Lung (tissue), 12 donors: Measurements from ENCODE around the gene CD7. TPM values are rescaled to one million over a fixed set of nuclear protein-coding genes. Genes with fewer than 3 reads are reported as not detected.

Experiments
- ATAC-seq: fragments of 200-7000 bp; cut with Tn5 transposase; one replicate; pipeline ENCODE4 v1.9.1; 2020; ENCODE audit warnings: moderate number of reproducible peaks; ENCODE audit not compliant: insufficient read depth, low FRiP score
- DNase-seq, 3 donors: peaks; one replicate each; pipeline ENCODE4 v3.0.0-alpha.2; 2013 to 2017
- H3K27ac ChIP-seq, 2 donors: one replicate each; pipeline ENCODE4 v1.5.1; 2013; ENCODE audit warnings: mild to moderate bottlenecking in 2 of 2, moderate library complexity in 2 of 2, control low read depth in 1 of 2, inconsistent platforms in 1 of 2, low read depth in 1 of 2, low read length in 1 of 2
- H3K27me3 ChIP-seq, 3 donors: one replicate each; pipeline ENCODE4 v1.5.1; 2013; ENCODE audit warnings: low read length in 2 of 3; ENCODE audit not compliant: control insufficient read depth in 3 of 3, insufficient read depth in 3 of 3
- H3K36me3 ChIP-seq, 4 donors: one replicate each; pipeline ENCODE4 v1.5.1; 2013; ENCODE audit warnings: low read length in 4 of 4, mild to moderate bottlenecking in 1 of 4, moderate library complexity in 1 of 4; ENCODE audit not compliant: control insufficient read depth in 4 of 4, insufficient read depth in 4 of 4
- H3K4me1 ChIP-seq, 5 donors: one replicate each; pipeline ENCODE4 v1.5.1; 2013; ENCODE audit warnings: low read length in 5 of 5, mild to moderate bottlenecking in 2 of 5, moderate library complexity in 1 of 5; ENCODE audit not compliant: control insufficient read depth in 5 of 5, insufficient read depth in 5 of 5
- H3K4me3 ChIP-seq: one replicate; pipeline ENCODE4 v1.5.1; 2013; ENCODE audit warnings: mild to moderate bottlenecking, control low read depth, moderate library complexity
- H3K9ac ChIP-seq, 2 donors: one replicate each; pipeline ENCODE4 v1.5.1; 2013; ENCODE audit warnings: low read length in 2 of 2, control low read depth in 1 of 2; ENCODE audit not compliant: insufficient read depth in 1 of 2
- H3K9me3 ChIP-seq, 4 donors: one replicate each; pipeline ENCODE4 v1.5.1; 2013; ENCODE audit warnings: low read length in 3 of 4, mild to moderate bottlenecking in 1 of 4, moderate library complexity in 1 of 4; ENCODE audit not compliant: control insufficient read depth in 4 of 4, insufficient read depth in 3 of 4
- CTCF ChIP-seq: IDR thresholded peaks from 2 replicates; pipeline ENCODE4 v1.5.1; 2012; ENCODE audit warnings: mild to moderate bottlenecking; ENCODE audit errors: control extremely low read depth, extremely low read depth
- WGBS, 2 donors: extraction: QIAGEN DNeasy Blood & Tissue Kit; methylation state at CpG; one replicate each; pipeline ENCODE4 v1.1.7; 2013; 5-methylcytosine and 5-hydroxymethylcytosine counted together
- polyA plus RNA-seq, 2 donors: library from polyadenylated mRNA; stranded (reverse); fragments of 200-250 nt; gene quantifications; one replicate each; pipeline ENCODE4 v1.2.1, GENCODE V29; 2013
- total RNA-seq, 2 donors: library from RNA; depleted of rRNA in 1 of 2; stranded (reverse); fragments of >200 nt in 1 of 2; gene quantifications; one replicate each; pipeline ENCODE4 v1.2.1, GENCODE V29; 2014 to 2021
- donor health status: control.
- donor health status: control.
- donor health status: Bipolar disorder and iron deficiency.
- donor health status: healthy.
- donor health status: DM: yes; HTN: yes; CAD: no.

CD7 gene
- total and polyA plus RNA-seq, 4 donors: 2.3 to 10.7 (median 6.1) TPM

- 82 to 85% methylated on average over 14 to 15 of the region's 15 CpGs for WGBS, 2 donors
- no peak for TF ChIP-seq CTCF
- no peak for ATAC-seq
- no peak overlapping the region for H3K4me3 ChIP-seq
- no peaks in the 10 kb centered on the region for H3K9me3 ChIP-seq
- H3K9ac ChIP-seq: no peak overlapping the region
- DNase-seq: no peak
- H3K36me3 ChIP-seq: no peaks in the 10 kb centered on the region
- H3K4me1 ChIP-seq: peaks cover 1 to 23% (median 6%) of the 10 kb centered on the region in 5 donors
- no peaks in the 10 kb centered on the region for H3K27me3 ChIP-seq
- H3K27ac ChIP-seq: no peak overlapping the region
Observed at GRCh38 chr17:82302568-82302963, 14.8 kb downstream of the CD7 start.

GRCh38 chr17:82301916-82302567 is 15.4 kb downstream of the CD7 start:
- DNase-seq (no peak), ATAC-seq (no peak)
- H3K9ac ChIP-seq: no peak overlapping the region
- H3K4me3 ChIP-seq: no peak overlapping the region
- 43 to 67% methylated on average over 22 to 23 of the region's 23 CpGs for WGBS, 2 donors
- peaks cover 2 to 29% (median 6%) of the 10 kb centered on the region in 5 donors for H3K4me1 ChIP-seq
- no peak for TF ChIP-seq CTCF
- no peak overlapping the region for H3K27ac ChIP-seq
- H3K36me3 ChIP-seq: no peaks in the 10 kb centered on the region
- H3K27me3 ChIP-seq: no peaks in the 10 kb centered on the region
- H3K9me3 ChIP-seq: no peaks in the 10 kb centered on the region

GRCh38 chr17:82301300-82301915 is 16.0 kb downstream of the CD7 start:
- H3K4me1 ChIP-seq: peaks cover 2 to 32% (median 6%) of the 10 kb centered on the region in 5 donors
- H3K9ac ChIP-seq: no peak overlapping the region
- no peaks in the 10 kb centered on the region for H3K27me3 ChIP-seq
- no peak overlapping the region for H3K27ac ChIP-seq
- WGBS, 2 donors: 90 to 91% methylated on average over 12 of the region's 12 CpGs
- TF ChIP-seq CTCF: no peak
- no peak for ATAC-seq
- no peaks in the 10 kb centered on the region for H3K9me3 ChIP-seq
- no peak overlapping the region for H3K4me3 ChIP-seq
- no peak for DNase-seq
- H3K36me3 ChIP-seq: no peaks in the 10 kb centered on the region
